GM19328 (cell line): ENCODE results near the gene DDX11.
"Not testable (repeated sequence)": the region's sequence is repeated elsewhere in the genome, so short reads cannot be mapped to it uniquely, and the experiment has no call there.

Source experiments
- ATAC-seq: cut with Tn5 transposase; IDR thresholded peaks from one replicate; pipeline ENCODE4 v1.9.1; 2021; ENCODE audit warnings: mild to moderate bottlenecking, moderate library complexity; ENCODE audit not compliant: unreplicated experiment

DDX11 gene

GRCh38 chr12:31098363-31098762, 24.7 kb downstream of the DDX11 start:
- not testable (repeated sequence) for ATAC-seq

GRCh38 chr12:31098771-31099170, 25.1 kb downstream of the DDX11 start:
- not testable (repeated sequence) for ATAC-seq

- ATAC-seq, result not testable (repeated sequence)
Observed at GRCh38 chr12:31099434-31099833, 25.8 kb downstream of the DDX11 start.

- ATAC-seq, result peak; percentile 90
Observed at GRCh38 chr12:31100503-31101208, 27.0 kb downstream of the DDX11 start.

GRCh38 chr12:31102125-31102524, 28.5 kb downstream of the DDX11 start:
- ATAC-seq, result not testable (repeated sequence)

- not testable (repeated sequence) for ATAC-seq
Observed at GRCh38 chr12:31102596-31102995, 28.9 kb downstream of the DDX11 start.

GRCh38 chr12:31103561-31103975, 29.9 kb downstream of the DDX11 start:
- ATAC-seq, result not testable (repeated sequence)

- not testable (repeated sequence) for ATAC-seq
Observed at GRCh38 chr12:31104220-31104619, 30.6 kb downstream of the DDX11 start.

- ATAC-seq, result not testable (repeated sequence)
Observed at GRCh38 chr12:31104773-31105172, 31.1 kb downstream of the DDX11 start.

GRCh38 chr12:31105668-31106067, 32.0 kb downstream of the DDX11 start:
- ATAC-seq, result no peak

- no peak for ATAC-seq
Observed at GRCh38 chr12:31106101-31106803, 32.6 kb downstream of the DDX11 start.

GRCh38 chr12:31109773-31110172, 36.1 kb downstream of the DDX11 start:
- not testable (repeated sequence) for ATAC-seq

GRCh38 chr12:31110263-31110662, 36.6 kb downstream of the DDX11 start:
- ATAC-seq, result not testable (repeated sequence)

- not testable (repeated sequence) for ATAC-seq
Observed at GRCh38 chr12:31115092-31115601, 41.5 kb downstream of the DDX11 start.

- not testable (repeated sequence) for ATAC-seq
Observed at GRCh38 chr12:31116846-31117202, 43.2 kb downstream of the DDX11 start.

- no peak for ATAC-seq
Observed at GRCh38 chr12:31117203-31118011, 43.7 kb downstream of the DDX11 start.

GRCh38 chr12:31118347-31119191, 44.9 kb downstream of the DDX11 start:
- no peak for ATAC-seq

GRCh38 chr12:31119192-31119802, 45.6 kb downstream of the DDX11 start:
- ATAC-seq, result no peak

GRCh38 chr12:31119803-31120211, 46.1 kb downstream of the DDX11 start:
- no peak for ATAC-seq
